ENCODE data around the gene ALX4.

GRCh38 chr11:44243086-44243485 lies 66.9 kb downstream of the ALX4 start:
- TF ChIP-seq FOXM1 (IDR thresholded peaks at IDR 0.05; ENCODE audit: borderline replicate concordance) = no peak
- TF ChIP-seq PKNOX1 (IDR thresholded peaks at IDR 0.05) = no peak
- TF ChIP-seq FOXA1 (IDR thresholded peaks at IDR 0.05) = no peak
- TF ChIP-seq CTBP1 (IDR thresholded peaks at IDR 0.05; ENCODE audit: borderline replicate concordance) = no peak
